Measurements from ENCODE around the gene GATAD2B.

The GATAD2B gene

GRCh38 chr1:153771261-153771660, 151.5 kb downstream of the GATAD2B start:
- TF ChIP-seq EZH2 (IDR thresholded peaks at IDR 0.05; ENCODE audit: borderline replicate concordance, low read length) (no peak), CTCF (IDR thresholded peaks at IDR 0.05; ENCODE audit: low read length) (no peak)
- Histone ChIP-seq H3K9ac (ENCODE audit: low read length) (no peak overlapping the region), H3K36me3 (ENCODE audit: insufficient read depth, low read length) (peaks cover 72% of the 10 kb centered on the region), H3K9me3 (ENCODE audit: low read length) (no peaks in the 10 kb centered on the region), H3K4me2 (ENCODE audit: low read length) (no peak overlapping the region), H3K27me3 (ENCODE audit: insufficient read depth, low read length) (no peaks in the 10 kb centered on the region), H3K4me3 (ENCODE audit: low read depth, low read length, poor library complexity, severe bottlenecking) (no peak overlapping the region), H3K4me1 (ENCODE audit: insufficient read depth, low read length, severe bottlenecking) (peaks cover 10% of the 10 kb centered on the region), H3K9me2 (ENCODE audit: low read depth, low read length) (no peaks in the 10 kb centered on the region), H2AFZ (ENCODE audit: low read length) (no peak overlapping the region), H3K27ac (ENCODE audit: low read depth, low read length, poor library complexity, severe bottlenecking) (no peak overlapping the region), H4K20me1 (ENCODE audit: insufficient read depth, low read length) (no peaks in the 10 kb centered on the region), H3K79me2 (ENCODE audit: insufficient read depth, low read length) (no peaks in the 10 kb centered on the region), H3F3A (ENCODE audit: insufficient read depth, low read length) (no peaks in the 10 kb centered on the region)

- H3K4me3 ChIP-seq (ENCODE audit: low read depth, low read length, poor library complexity, severe bottlenecking): no peak overlapping the region
- no peak overlapping the region for H3K9ac ChIP-seq (ENCODE audit: low read length)
- no peaks in the 10 kb centered on the region for H3K27me3 ChIP-seq (ENCODE audit: insufficient read depth, low read length)
- H3K9me3 ChIP-seq (ENCODE audit: low read length): no peaks in the 10 kb centered on the region
- no peaks in the 10 kb centered on the region for H3K9me2 ChIP-seq (ENCODE audit: low read depth, low read length)
- H3F3A ChIP-seq (ENCODE audit: insufficient read depth, low read length): no peaks in the 10 kb centered on the region
- no peak overlapping the region for H3K27ac ChIP-seq (ENCODE audit: low read depth, low read length, poor library complexity, severe bottlenecking)
- H3K4me1 ChIP-seq (ENCODE audit: insufficient read depth, low read length, severe bottlenecking): peaks cover 8% of the 10 kb centered on the region
- TF ChIP-seq CTCF (IDR thresholded peaks at IDR 0.05; ENCODE audit: low read length): no peak
- no peak for TF ChIP-seq EZH2 (IDR thresholded peaks at IDR 0.05; ENCODE audit: borderline replicate concordance, low read length)
- H3K36me3 ChIP-seq (ENCODE audit: insufficient read depth, low read length): peaks cover 75% of the 10 kb centered on the region
- no peaks in the 10 kb centered on the region for H4K20me1 ChIP-seq (ENCODE audit: insufficient read depth, low read length)
- no peaks in the 10 kb centered on the region for H3K79me2 ChIP-seq (ENCODE audit: insufficient read depth, low read length)
- H2AFZ ChIP-seq (ENCODE audit: low read length): no peak overlapping the region
- H3K4me2 ChIP-seq (ENCODE audit: low read length): no peak overlapping the region
These were observed 152.0 kb downstream of the GATAD2B start for GRCh38 chr1:153770797-153771196.

- no peaks in the 10 kb centered on the region for H3K4me1 ChIP-seq (ENCODE audit: insufficient read depth, low read length, severe bottlenecking)
- no peaks in the 10 kb centered on the region for H3K9me2 ChIP-seq (ENCODE audit: low read depth, low read length)
- H3K79me2 ChIP-seq (ENCODE audit: insufficient read depth, low read length): no peaks in the 10 kb centered on the region
- no peak overlapping the region for H3K27ac ChIP-seq (ENCODE audit: low read depth, low read length, poor library complexity, severe bottlenecking)
- H3K27me3 ChIP-seq (ENCODE audit: insufficient read depth, low read length): no peaks in the 10 kb centered on the region
- no peak overlapping the region for H3K4me3 ChIP-seq (ENCODE audit: low read depth, low read length, poor library complexity, severe bottlenecking)
- no peaks in the 10 kb centered on the region for H4K20me1 ChIP-seq (ENCODE audit: insufficient read depth, low read length)
- H2AFZ ChIP-seq (ENCODE audit: low read length): no peak overlapping the region
- H3K9ac ChIP-seq (ENCODE audit: low read length): no peak overlapping the region
- no peaks in the 10 kb centered on the region for H3F3A ChIP-seq (ENCODE audit: insufficient read depth, low read length)
- H3K36me3 ChIP-seq (ENCODE audit: insufficient read depth, low read length): peaks cover 84% of the 10 kb centered on the region
- H3K4me2 ChIP-seq (ENCODE audit: low read length): no peak overlapping the region
- no peaks in the 10 kb centered on the region for H3K9me3 ChIP-seq (ENCODE audit: low read length)
- TF ChIP-seq CTCF (IDR thresholded peaks at IDR 0.05; ENCODE audit: low read length) (no peak), EZH2 (IDR thresholded peaks at IDR 0.05; ENCODE audit: borderline replicate concordance, low read length) (no peak)
These were observed 153.6 kb downstream of the GATAD2B start for GRCh38 chr1:153769221-153769620.

Measured in OCI-LY1 (cell line).